ENCODE data around the gene ANTXRL. TPM values are rescaled to one million over a fixed set of nuclear protein-coding genes. Genes with fewer than 3 reads are reported as not detected.
"Not testable (repeated sequence)": the region's sequence is repeated elsewhere in the genome, so short reads cannot be mapped to it uniquely, and the experiment has no call there.

ANTXRL gene
- total and polyA plus RNA-seq, 2 experiments from 2014 or later: not detected

- Histone ChIP-seq H3K4me2 (no peak overlapping the region), H3K79me2 (no peaks in the 10 kb centered on the region), H4K20me1 (ENCODE audit: insufficient read depth, poor library complexity, severe bottlenecking) (no peaks in the 10 kb centered on the region), H3K4me1 (ENCODE audit: insufficient read depth) (no peaks in the 10 kb centered on the region), H2AFZ (no peak overlapping the region), H3K27ac (no peak overlapping the region), H3K4me3 (no peak overlapping the region), H3K9me3 (ENCODE audit: low read depth) (no peaks in the 10 kb centered on the region), H3K36me3 (replicated peaks; ENCODE audit: insufficient read depth, low read depth) (no peaks in the 10 kb centered on the region), H3K9me2 (replicated peaks; ENCODE audit: insufficient read depth) (no peaks in the 10 kb centered on the region), H3K27me3 (no peaks in the 10 kb centered on the region)
- 80% methylated on average over 5 of the region's 5 CpGs for WGBS (ENCODE audit: low lambda C conversion rate, missing lambda C conversion rate)
- DNase-seq (ENCODE audit: low spot score): no peak
- TF ChIP-seq EZH2 (IDR thresholded peaks at IDR 0.05; ENCODE audit: borderline replicate concordance) (no peak), EZH2phosphoT487 (IDR thresholded peaks at IDR 0.05; ENCODE audit: low read depth, severe bottlenecking, unreplicated experiment) (no peak), CTCF (IDR thresholded peaks at IDR 0.05; ENCODE audit: poor library complexity) (no peak)
These were observed 22.5 kb upstream of the ANTXRL start for GRCh38 chr10:46264336-46264735.

- no peak for DNase-seq (ENCODE audit: low spot score)
These were observed 21.9 kb upstream of the ANTXRL start for GRCh38 chr10:46264737-46265368.

GRCh38 chr10:46265566-46266305, 21.1 kb upstream of the ANTXRL start:
- H3K4me2 ChIP-seq; H3K4me1 ChIP-seq (ENCODE audit: insufficient read depth); H3K9me3 ChIP-seq (ENCODE audit: low read depth); H3K4me3 ChIP-seq; DNase-seq (ENCODE audit: low spot score); H2AFZ ChIP-seq; H3K79me2 ChIP-seq; H4K20me1 ChIP-seq (ENCODE audit: insufficient read depth, poor library complexity, severe bottlenecking); H3K36me3 ChIP-seq (replicated peaks; ENCODE audit: insufficient read depth, low read depth); H3K9me2 ChIP-seq (replicated peaks; ENCODE audit: insufficient read depth); H3K27ac ChIP-seq; H3K27me3 ChIP-seq: not testable (repeated sequence)
- WGBS (ENCODE audit: low lambda C conversion rate, missing lambda C conversion rate): 95% methylated on average over 6 of the region's 6 CpGs

More at GRCh38 chr10:46264737-46265368, 21.9 kb upstream of the ANTXRL start:
- no peak overlapping the region for H3K27ac ChIP-seq
- H4K20me1 ChIP-seq (ENCODE audit: insufficient read depth, poor library complexity, severe bottlenecking): no peaks in the 10 kb centered on the region
- H3K27me3 ChIP-seq: no peaks in the 10 kb centered on the region
- no peaks in the 10 kb centered on the region for H3K9me2 ChIP-seq (replicated peaks; ENCODE audit: insufficient read depth)
- no peak overlapping the region for H2AFZ ChIP-seq
- no peak overlapping the region for H3K4me3 ChIP-seq
- no peaks in the 10 kb centered on the region for H3K9me3 ChIP-seq (ENCODE audit: low read depth)
- H3K4me2 ChIP-seq: no peak overlapping the region
- H3K4me1 ChIP-seq (ENCODE audit: insufficient read depth): no peaks in the 10 kb centered on the region
- no peak for TF ChIP-seq EZH2phosphoT487 (IDR thresholded peaks at IDR 0.05; ENCODE audit: low read depth, severe bottlenecking, unreplicated experiment)
- TF ChIP-seq EZH2 (IDR thresholded peaks at IDR 0.05; ENCODE audit: borderline replicate concordance): no peak
- TF ChIP-seq CTCF (IDR thresholded peaks at IDR 0.05; ENCODE audit: poor library complexity): no peak
- WGBS (ENCODE audit: low lambda C conversion rate, missing lambda C conversion rate): 95% methylated on average over 8 of the region's 8 CpGs
- no peaks in the 10 kb centered on the region for H3K36me3 ChIP-seq (replicated peaks; ENCODE audit: insufficient read depth, low read depth)
- H3K79me2 ChIP-seq: no peaks in the 10 kb centered on the region

- Histone ChIP-seq H2AFZ (no peak overlapping the region), H4K20me1 (ENCODE audit: insufficient read depth, poor library complexity, severe bottlenecking) (no peaks in the 10 kb centered on the region), H3K9me3 (ENCODE audit: low read depth) (no peaks in the 10 kb centered on the region), H3K4me1 (ENCODE audit: insufficient read depth) (no peaks in the 10 kb centered on the region), H3K36me3 (replicated peaks; ENCODE audit: insufficient read depth, low read depth) (no peaks in the 10 kb centered on the region), H3K9me2 (replicated peaks; ENCODE audit: insufficient read depth) (no peaks in the 10 kb centered on the region), H3K4me3 (no peak overlapping the region), H3K4me2 (no peak overlapping the region), H3K27ac (no peak overlapping the region), H3K79me2 (no peaks in the 10 kb centered on the region), H3K27me3 (no peaks in the 10 kb centered on the region)
- no peak for TF ChIP-seq EZH2 (IDR thresholded peaks at IDR 0.05; ENCODE audit: borderline replicate concordance)
- TF ChIP-seq EZH2phosphoT487 (IDR thresholded peaks at IDR 0.05; ENCODE audit: low read depth, severe bottlenecking, unreplicated experiment): no peak
- no peak for TF ChIP-seq CTCF (IDR thresholded peaks at IDR 0.05; ENCODE audit: poor library complexity)
- 86% methylated on average over 21 of the region's 21 CpGs for WGBS (ENCODE audit: low lambda C conversion rate, missing lambda C conversion rate)
- no peak for DNase-seq (ENCODE audit: low spot score)
These were observed 20.4 kb upstream of the ANTXRL start for GRCh38 chr10:46266306-46266985.
